Esophagus (tissue), 2 donors: Measurements from ENCODE around the gene DPH1. TPM values are rescaled to one million over a fixed set of nuclear protein-coding genes. Genes with fewer than 3 reads are reported as not detected.

ENCODE experiments used
- H3K27ac ChIP-seq, 2 donors: one replicate each; pipeline ENCODE4 v1.5.1; 2013; ENCODE audit warnings: low read depth in 2 of 2, mild to moderate bottlenecking in 2 of 2, inconsistent platforms in 1 of 2, low read length in 1 of 2, moderate library complexity in 1 of 2
- H3K27me3 ChIP-seq, 2 donors: one replicate each; pipeline ENCODE4 v1.6.1; 2013; ENCODE audit warnings: low read length in 2 of 2, control low read depth in 1 of 2, mild to moderate bottlenecking in 1 of 2; ENCODE audit not compliant: insufficient read depth in 2 of 2, control insufficient read depth in 1 of 2
- H3K36me3 ChIP-seq, 2 donors: one replicate each; pipeline ENCODE4 v1.6.1; 2013; ENCODE audit warnings: low read length in 1 of 2; ENCODE audit not compliant: control insufficient read depth in 2 of 2, insufficient read depth in 2 of 2
- H3K4me1 ChIP-seq, 2 donors: one replicate each; pipeline ENCODE4 v1.6.1; 2013; ENCODE audit warnings: low read length in 1 of 2; ENCODE audit not compliant: control insufficient read depth in 2 of 2, insufficient read depth in 2 of 2
- H3K4me3 ChIP-seq, 2 donors: one replicate each; pipeline ENCODE4 v1.5.1; 2013; ENCODE audit warnings: low read length in 2 of 2, mild to moderate bottlenecking in 2 of 2, low read depth in 1 of 2, moderate library complexity in 1 of 2
- H3K9me3 ChIP-seq, 2 donors: one replicate each; pipeline ENCODE4 v1.6.1; 2013; ENCODE audit warnings: mild to moderate bottlenecking in 2 of 2, low read depth in 1 of 2, low read length in 1 of 2, moderate library complexity in 1 of 2; ENCODE audit not compliant: control insufficient read depth in 2 of 2, insufficient read depth in 1 of 2
- WGBS, 2 donors: extraction: QIAGEN DNeasy Blood & Tissue Kit; methylation state at CpG; one replicate each; pipeline ENCODE4 v1.1.7; 2013; 5-methylcytosine and 5-hydroxymethylcytosine counted together
- polyA plus RNA-seq, 2 donors: library from polyadenylated mRNA; stranded (reverse); fragments of 200-250 nt; gene quantifications; one replicate each; pipeline ENCODE4 v1.2.3, GENCODE V29; 2013
- donor health status: healthy with polysubstance abuse.
- donor health status: Bipolar disorder and iron deficiency.

Gene DPH1
- polyA plus RNA-seq, 2 donors, result 18.8 to 21.0 TPM

DNA sequence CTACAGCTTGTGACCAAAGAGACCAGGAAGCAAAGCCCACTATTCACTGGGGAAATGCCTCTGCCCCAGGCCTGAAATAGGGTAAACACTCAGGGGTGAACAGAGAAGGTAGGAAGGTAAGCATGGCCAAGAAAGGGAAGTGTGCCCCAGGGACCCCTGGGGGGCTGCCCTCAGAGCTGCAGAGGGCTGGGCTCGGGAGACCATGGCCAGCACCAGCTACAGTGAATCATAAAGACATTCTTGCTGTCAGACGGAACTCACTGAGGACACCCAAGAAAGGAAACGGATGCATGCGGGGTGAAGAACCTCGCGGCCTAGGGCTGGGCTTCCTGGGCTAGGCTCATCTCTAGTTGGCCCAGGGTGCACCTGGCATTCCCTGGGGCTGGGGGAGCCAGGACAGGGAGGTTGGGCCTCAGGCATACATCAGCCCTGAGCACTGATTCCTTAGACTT, 34.6 kb downstream of the DPH1 start:
- no peak overlapping the region for H3K4me3 ChIP-seq
- no peaks in the 10 kb centered on the region for H3K27me3 ChIP-seq
- H3K9me3 ChIP-seq, result peaks cover 0 to 3% of the 10 kb centered on the region in 2 donors
- H3K36me3 ChIP-seq, result peaks cover 9 to 39% of the 10 kb centered on the region in 2 donors
- peaks cover 8 to 16% of the 10 kb centered on the region in 2 donors for H3K4me1 ChIP-seq
- 65 to 69% methylated on average over 6 of the region's 6 CpGs for WGBS, 2 donors
- peak overlapping the region; percentile 63 to 73 for H3K27ac ChIP-seq

DNA sequence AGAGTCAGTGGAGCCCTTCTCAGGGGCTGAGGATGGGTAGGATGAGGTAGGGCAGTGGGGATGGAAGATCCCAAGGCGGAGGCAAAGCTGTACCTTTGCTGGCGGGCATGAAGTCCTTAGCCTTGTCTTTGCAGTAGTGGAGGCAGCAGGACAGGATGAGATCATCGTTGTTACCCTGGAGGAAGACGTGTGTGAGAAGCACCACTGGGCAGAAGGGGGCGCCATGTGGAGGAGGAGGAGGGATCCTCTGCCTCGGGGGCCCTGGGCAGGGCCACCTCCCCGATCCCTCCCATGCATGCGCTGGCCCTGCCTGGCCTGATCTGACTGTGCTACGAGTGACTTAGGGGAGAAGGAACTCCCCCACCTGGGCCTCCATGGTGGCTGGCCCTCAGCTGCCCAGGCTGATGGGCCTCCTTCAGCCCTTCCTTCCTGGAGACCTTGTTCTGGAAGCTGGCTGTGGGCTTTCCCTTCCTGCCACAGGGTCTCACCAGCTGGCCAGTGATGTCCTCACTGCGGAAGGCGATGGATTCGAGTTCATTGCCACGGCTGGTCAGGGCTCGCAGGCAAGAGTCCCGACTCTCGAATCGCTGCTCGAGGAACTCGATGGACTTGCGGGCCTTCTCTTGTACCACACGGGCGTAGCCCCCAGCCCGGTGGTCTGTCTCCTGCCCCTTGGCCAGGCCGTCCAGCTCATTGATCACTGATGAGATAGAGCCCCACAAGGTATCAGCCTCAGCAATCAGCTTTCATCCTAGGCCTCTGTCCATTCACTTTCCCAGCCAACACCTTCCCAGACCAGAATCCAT, 35.2 kb downstream of the DPH1 start:
- no peak overlapping the region for H3K4me3 ChIP-seq
- H3K36me3 ChIP-seq, result peaks cover 9 to 39% of the 10 kb centered on the region in 2 donors
- 79 to 86% methylated on average over 22 to 24 of the region's 24 CpGs for WGBS, 2 donors
- H3K27me3 ChIP-seq, result no peaks in the 10 kb centered on the region
- peak overlapping the region; percentile 43 to 63 for H3K27ac ChIP-seq
- H3K9me3 ChIP-seq, result peaks cover 0 to 3% of the 10 kb centered on the region in 2 donors
- H3K4me1 ChIP-seq, result peaks cover 8 to 16% of the 10 kb centered on the region in 2 donors

DNA sequence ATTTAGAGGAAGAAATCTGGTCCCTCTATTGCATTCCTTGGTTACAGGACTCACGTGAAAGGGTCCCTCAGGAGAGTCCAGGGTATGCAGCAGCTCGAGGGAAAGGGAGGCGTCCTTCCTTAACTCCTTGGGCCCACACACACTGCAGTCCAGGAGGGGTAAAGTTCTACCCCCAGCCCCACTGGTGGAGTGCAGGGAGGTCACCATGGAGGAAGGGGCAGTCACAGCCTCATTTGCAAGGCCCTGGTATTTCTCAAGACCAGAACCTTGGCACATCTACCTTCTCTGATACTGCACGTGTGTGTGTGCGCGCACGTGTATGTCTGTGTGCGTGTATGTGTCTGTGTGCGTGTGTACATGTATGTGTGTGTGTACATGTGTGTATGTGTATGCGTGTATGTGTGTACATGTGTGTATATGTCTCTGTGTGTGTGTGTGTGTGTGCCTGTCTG, 36.0 kb downstream of the DPH1 start:
- Histone ChIP-seq H3K36me3 (peaks cover 6 to 38% of the 10 kb centered on the region in 2 donors), H3K9me3 (peaks cover 0 to 3% of the 10 kb centered on the region in 2 donors), H3K27me3 (no peaks in the 10 kb centered on the region), H3K4me1 (peaks cover 10 to 18% of the 10 kb centered on the region in 2 donors), H3K27ac (peak overlapping the region; percentile 50 to 71), H3K4me3 (no peak overlapping the region)
- 80 to 85% methylated on average over 10 of the region's 10 CpGs for WGBS, 2 donors

DNA sequence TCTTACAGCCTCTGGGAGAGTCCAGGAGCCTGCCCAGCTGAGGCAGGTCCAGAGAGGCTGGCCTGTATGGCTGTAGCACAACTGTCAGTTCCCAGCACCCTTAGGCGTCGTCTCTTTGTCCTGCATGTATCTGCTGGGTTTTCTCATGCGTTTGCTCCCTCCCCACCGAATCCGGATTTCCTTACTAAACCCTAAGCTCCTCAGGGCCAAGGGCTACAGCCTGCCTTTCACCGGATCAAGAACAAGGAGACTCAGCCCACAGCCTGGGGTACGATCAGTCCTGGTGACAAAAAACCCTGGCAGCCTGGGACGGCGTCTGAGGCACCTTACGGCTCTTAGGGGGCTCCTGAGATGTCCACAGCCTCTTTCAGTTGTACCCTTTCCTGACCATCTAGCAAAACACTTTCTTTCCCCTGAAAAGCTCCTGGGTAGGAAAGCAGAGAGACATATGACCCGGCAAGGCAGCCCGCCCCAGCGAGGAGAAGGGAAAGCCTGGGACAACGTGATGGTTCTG, 37.2 kb downstream of the DPH1 start:
- H3K36me3 ChIP-seq, result peaks cover 4 to 40% of the 10 kb centered on the region in 2 donors
- peaks cover 10 to 20% of the 10 kb centered on the region in 2 donors for H3K4me1 ChIP-seq
- no peak overlapping the region for H3K4me3 ChIP-seq
- peaks cover 0 to 3% of the 10 kb centered on the region in 2 donors for H3K9me3 ChIP-seq
- peak overlapping the region; percentile 50 to 71 for H3K27ac ChIP-seq
- WGBS, 2 donors, result 66 to 69% methylated on average over 14 of the region's 14 CpGs
- no peaks in the 10 kb centered on the region for H3K27me3 ChIP-seq

DNA sequence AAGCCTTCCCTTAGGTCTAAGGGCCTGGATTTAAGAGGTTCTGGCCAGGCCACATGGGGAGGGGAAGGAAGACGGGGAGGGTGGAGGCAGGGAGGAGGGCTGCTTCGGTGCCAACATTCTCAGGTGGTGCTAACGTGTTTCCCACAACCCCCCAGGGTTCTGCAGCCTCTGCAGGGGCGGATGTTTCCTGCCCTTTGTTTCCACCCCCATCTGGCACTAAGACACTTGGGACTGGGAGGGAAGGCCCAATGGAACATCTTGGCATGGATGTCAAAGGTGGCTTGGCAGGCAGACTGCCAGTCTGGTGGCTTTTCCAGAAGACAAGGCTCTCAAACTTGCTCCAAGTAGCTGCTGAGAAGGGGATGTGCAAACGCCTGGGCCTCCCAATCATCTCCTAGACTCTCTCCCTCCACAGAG, 37.7 kb downstream of the DPH1 start:
- Histone ChIP-seq H3K9me3 (peaks cover 0 to 3% of the 10 kb centered on the region in 2 donors), H3K4me3 (no peak overlapping the region), H3K36me3 (peaks cover 4 to 38% of the 10 kb centered on the region in 2 donors), H3K27ac (peak overlapping the region; percentile 50 to 71), H3K27me3 (no peaks in the 10 kb centered on the region), H3K4me1 (peaks cover 10 to 20% of the 10 kb centered on the region in 2 donors)
- WGBS, 2 donors, result 38 to 47% methylated on average over 5 of the region's 5 CpGs

DNA sequence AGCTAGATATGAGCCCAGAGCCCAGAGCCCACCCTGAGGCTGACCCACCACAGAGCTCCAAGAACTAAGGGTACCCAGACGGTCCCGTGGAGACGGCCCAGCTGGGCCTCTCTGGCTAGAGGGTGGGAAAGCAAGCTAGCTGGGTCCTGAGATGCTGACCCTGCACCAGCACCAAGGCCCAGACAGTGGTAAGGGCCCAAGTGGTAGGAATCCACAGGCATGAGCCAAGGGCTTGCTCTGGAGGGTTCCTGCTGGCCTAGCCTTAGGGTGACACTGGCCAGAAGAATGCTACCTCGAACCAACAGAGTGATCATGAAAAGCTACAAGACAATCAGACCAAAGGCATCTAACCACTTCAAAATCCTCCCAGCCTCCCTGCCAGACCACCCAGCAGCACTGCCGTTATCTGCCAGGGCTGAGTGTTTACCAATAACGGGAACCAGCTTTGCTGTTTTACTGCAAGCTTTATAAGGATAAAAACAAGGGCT, 38.1 kb downstream of the DPH1 start:
- H3K4me1 ChIP-seq, result peaks cover 10 to 20% of the 10 kb centered on the region in 2 donors
- WGBS, 2 donors, result 53 to 66% methylated on average over 6 of the region's 6 CpGs
- H3K36me3 ChIP-seq, result peaks cover 4 to 37% of the 10 kb centered on the region in 2 donors

DNA sequence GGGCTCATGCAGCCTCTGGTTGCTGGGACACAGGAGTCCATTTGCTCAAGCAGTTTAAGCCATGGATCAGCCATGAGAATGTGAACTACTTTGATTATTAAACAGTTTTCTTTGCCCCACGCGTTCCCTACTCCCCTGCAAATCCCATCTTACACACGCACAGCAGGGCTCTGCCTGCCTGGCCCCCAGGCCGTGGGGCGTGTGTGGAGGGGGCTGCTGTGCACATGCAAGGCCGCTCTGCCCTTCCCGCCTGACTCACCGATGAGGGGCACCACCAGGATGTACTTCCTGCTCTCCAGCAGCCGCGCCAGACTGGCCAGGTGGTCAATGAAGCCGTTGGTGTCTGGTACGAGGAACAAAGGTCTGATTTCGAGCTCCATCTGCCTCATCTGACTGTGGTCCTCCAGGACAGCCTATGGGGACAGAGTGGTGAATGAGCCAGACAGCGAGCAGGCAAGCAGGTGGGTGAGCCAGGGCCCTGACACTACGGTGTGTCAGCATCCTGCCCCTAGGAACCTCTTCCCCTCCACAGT, 38.6 kb downstream of the DPH1 start:
- Histone ChIP-seq H3K4me3 (no peak overlapping the region), H3K9me3 (peaks cover 0 to 3% of the 10 kb centered on the region in 2 donors), H3K27ac (peak overlapping the region; percentile 37 to 50), H3K27me3 (no peaks in the 10 kb centered on the region), H3K4me1 (peaks cover 10 to 20% of the 10 kb centered on the region in 2 donors), H3K36me3 (peaks cover 4 to 37% of the 10 kb centered on the region in 2 donors)
- WGBS, 2 donors, result 72 to 74% methylated on average over 15 of the region's 15 CpGs

More for the DNA sequence above, 38.1 kb downstream of the DPH1 start:
- Histone ChIP-seq H3K27me3 (no peaks in the 10 kb centered on the region), H3K4me3 (no peak overlapping the region), H3K9me3 (peaks cover 0 to 3% of the 10 kb centered on the region in 2 donors), H3K27ac (peak overlapping the region; percentile 50 to 71)

DNA sequence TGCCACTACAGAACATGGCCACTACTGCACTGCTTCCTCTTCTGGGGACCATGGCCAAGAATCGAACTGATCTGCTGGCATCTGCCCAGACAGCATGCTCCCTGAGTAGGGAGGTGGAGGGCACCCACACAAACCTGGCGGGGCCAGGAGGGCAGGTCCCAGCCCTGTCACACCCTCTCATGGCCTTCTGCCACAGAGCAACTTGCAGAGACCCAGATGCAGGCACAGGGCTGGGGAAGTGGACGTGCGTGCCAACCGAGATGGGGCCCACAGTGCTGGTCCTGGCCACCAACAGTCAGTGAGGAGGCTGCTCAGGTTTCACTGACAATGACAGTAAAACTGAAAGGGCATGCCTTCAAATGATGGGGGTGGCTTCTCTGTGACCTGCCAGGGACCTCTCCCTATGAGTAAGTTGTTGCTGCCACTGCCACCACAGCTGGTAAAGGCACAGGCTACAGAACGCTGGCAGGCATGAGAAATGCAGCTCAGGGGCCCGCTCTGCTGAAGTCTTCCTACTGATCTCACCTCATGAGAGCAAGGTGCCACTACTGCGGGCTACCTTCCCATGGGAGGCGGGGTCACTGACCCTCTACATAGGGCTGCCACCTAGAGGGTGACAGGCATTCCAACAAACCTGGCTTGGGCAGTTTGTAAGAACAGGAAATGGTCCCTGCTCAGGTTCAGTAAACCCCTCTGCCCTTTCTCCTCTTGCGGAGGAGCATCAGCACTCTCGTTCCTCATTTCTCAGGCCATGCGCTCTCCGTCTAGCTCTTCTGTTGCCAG, 40.5 kb downstream of the DPH1 start:
- peaks cover 2 to 15% of the 10 kb centered on the region in 2 donors for H3K4me1 ChIP-seq
- H3K27me3 ChIP-seq, result no peaks in the 10 kb centered on the region
- peaks cover 0 to 3% of the 10 kb centered on the region in 2 donors for H3K9me3 ChIP-seq
- no peak overlapping the region for H3K4me3 ChIP-seq
- peaks cover 0 to 28% of the 10 kb centered on the region in 2 donors for H3K36me3 ChIP-seq
- peak overlapping the region; percentile 74 to 84 for H3K27ac ChIP-seq
- WGBS, 2 donors, result 67 to 73% methylated on average over 13 of the region's 13 CpGs

DNA sequence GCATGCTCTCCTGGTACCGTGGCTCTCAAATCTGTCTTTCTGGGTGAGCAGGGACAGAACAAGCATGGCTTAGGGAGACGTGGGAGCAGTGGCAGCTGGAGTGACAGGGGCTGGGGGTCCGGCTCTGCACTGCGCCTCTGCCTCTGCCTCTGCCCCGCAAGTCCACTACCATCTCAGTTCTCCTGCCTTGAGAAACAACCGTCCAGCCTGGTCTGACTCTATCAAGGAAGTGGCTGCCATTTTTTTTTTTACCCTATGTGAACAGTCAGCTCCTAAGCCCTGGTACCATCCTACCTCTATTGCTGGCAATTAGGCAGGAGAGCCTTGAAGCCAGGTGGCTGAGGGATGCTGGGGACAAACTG, 41.1 kb downstream of the DPH1 start:
- Histone ChIP-seq H3K4me1 (peaks cover 2 to 18% of the 10 kb centered on the region in 2 donors), H3K9me3 (peaks cover 0 to 3% of the 10 kb centered on the region in 2 donors), H3K4me3 (no peak overlapping the region), H3K36me3 (peaks cover 0 to 27% of the 10 kb centered on the region in 2 donors), H3K27ac (peak overlapping the region; percentile 74 to 84), H3K27me3 (no peaks in the 10 kb centered on the region)
- 81 to 87% methylated on average over 6 of the region's 6 CpGs for WGBS, 2 donors
